Type B pancreatic cell (in vitro differentiated cells): ENCODE results near the gene PGBD2. TPM values are rescaled to one million over a fixed set of nuclear protein-coding genes. Genes with fewer than 3 reads are reported as not detected.

ENCODE experiments used
- DNase-seq: peaks from one replicate; pipeline ENCODE4 v3.0.0; 2021; ENCODE audit warnings: mixed read lengths; ENCODE audit not compliant: unreplicated experiment; ENCODE audit errors: extremely low spot score
- H3K27ac Mint-ChIP-seq: 2 replicates; pipeline ENCODE4 v1.8.0; 2021; ENCODE audit warnings: mild to moderate bottlenecking, mixed read lengths
- H3K27me3 Mint-ChIP-seq: 2 replicates; pipeline ENCODE4 v1.8.0; 2021; ENCODE audit warnings: mixed read lengths
- H3K36me3 Mint-ChIP-seq: 2 replicates; pipeline ENCODE4 v1.8.0; 2021; ENCODE audit warnings: mixed read lengths
- H3K4me1 Mint-ChIP-seq: one replicate; pipeline ENCODE4 v1.8.0; 2021; ENCODE audit warnings: mixed read lengths; ENCODE audit not compliant: unreplicated experiment
- H3K4me3 Mint-ChIP-seq: 2 replicates; pipeline ENCODE4 v1.8.0; 2021; ENCODE audit warnings: mild to moderate bottlenecking, mixed read lengths
- H3K9me3 Mint-ChIP-seq: 2 replicates; pipeline ENCODE4 v1.8.0; 2021; ENCODE audit warnings: mixed read lengths
- long read RNA-seq: library from polyadenylated mRNA; unstranded; transcript quantifications from one replicate; pipeline ENCODE4 v2.0.0, GENCODE V29; 2020
- total RNA-seq: library from RNA; stranded (reverse); gene quantifications from 2 replicates; pipeline ENCODE4 v1.2.1, GENCODE V29; 2021; ENCODE audit warnings: low replicate concordance
- TF ChIP-seq, protein P1 (sequence below): fragments of 200-600 bp; sonication (generic); conservative IDR thresholded peaks from 2 replicates; pipeline ENCODE4 v1.5.0; 2021; ENCODE audit warnings: antibody characterized with exemption, mild to moderate bottlenecking

Gene PGBD2, protein sequence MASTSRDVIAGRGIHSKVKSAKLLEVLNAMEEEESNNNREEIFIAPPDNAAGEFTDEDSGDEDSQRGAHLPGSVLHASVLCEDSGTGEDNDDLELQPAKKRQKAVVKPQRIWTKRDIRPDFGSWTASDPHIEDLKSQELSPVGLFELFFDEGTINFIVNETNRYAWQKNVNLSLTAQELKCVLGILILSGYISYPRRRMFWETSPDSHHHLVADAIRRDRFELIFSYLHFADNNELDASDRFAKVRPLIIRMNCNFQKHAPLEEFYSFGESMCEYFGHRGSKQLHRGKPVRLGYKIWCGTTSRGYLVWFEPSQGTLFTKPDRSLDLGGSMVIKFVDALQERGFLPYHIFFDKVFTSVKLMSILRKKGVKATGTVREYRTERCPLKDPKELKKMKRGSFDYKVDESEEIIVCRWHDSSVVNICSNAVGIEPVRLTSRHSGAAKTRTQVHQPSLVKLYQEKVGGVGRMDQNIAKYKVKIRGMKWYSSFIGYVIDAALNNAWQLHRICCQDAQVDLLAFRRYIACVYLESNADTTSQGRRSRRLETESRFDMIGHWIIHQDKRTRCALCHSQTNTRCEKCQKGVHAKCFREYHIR
- 10.1 and 14.8 TPM in 2 replicates for total RNA-seq
- long read RNA-seq, transcript PGBD2-201 (3 exons, 2,136 nt): major isoform, 33 of 61 reads
- long read RNA-seq, transcript PGBD2-202 (3 exons, 2,879 nt): minor isoform, 16 of 61 reads
- long read RNA-seq, partial matches to known transcripts: 1 of 61 reads
- long read RNA-seq, other reads (novel, unspliced or antisense): 10 of 61 reads

DNA sequence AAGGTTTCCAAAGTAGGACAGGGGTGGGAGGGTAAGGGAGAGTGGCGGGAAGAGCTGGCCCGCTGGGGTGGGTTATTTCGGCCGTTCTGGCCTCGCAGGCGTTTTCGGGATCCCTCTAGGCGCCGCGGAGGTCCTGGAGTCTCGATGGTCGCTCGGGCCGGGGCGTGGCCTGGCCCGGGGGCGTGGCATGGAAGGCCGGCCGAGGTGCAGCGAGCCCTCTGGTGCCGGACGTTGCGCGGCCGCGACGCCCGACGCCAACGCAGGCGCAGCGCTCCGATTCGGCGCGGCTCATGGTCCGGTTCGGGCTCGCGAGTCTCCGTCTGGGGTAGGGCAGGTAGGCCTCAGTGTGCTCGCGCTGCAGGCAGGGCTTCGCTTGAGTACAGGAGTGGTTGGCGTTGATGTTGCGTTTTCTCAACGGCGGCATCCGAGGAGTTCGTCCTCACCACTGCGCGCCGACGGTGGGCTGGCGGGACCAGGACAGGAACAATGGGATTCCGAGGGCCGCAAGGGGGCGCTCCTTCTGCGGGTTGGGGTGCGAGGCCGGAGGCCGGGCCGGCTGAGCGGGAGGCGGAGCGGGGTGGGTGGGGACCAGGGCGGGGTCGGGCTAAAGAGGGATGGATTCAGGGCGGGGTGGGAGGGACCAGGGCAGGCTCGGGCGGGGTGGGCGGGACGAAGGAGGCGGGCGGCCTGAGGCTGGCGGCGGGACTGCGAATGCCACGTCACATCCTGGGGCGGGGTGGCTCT is at the start of gene PGBD2:
TSS of gene PGBD2 (plus strand) at position 227 of the 744 bp plus-strand sequence. CDS start 7,628 bp downstream, outside the sequence.
- Mint-ChIP-seq H3K9me3 (no peaks in the 10 kb centered on the region), H3K27ac (peak within 1 kb of the TSS; percentile 100), H3K36me3 (peaks cover 13% of the 10 kb centered on the region), H3K4me1 (peaks cover 32% of the 10 kb centered on the region), H3K27me3 (peaks cover 3% of the 10 kb centered on the region), H3K4me3 (peak within 1 kb of the TSS; percentile 98)
- peak; percentile 98 for DNase-seq
- TF ChIP-seq, protein P1, sequence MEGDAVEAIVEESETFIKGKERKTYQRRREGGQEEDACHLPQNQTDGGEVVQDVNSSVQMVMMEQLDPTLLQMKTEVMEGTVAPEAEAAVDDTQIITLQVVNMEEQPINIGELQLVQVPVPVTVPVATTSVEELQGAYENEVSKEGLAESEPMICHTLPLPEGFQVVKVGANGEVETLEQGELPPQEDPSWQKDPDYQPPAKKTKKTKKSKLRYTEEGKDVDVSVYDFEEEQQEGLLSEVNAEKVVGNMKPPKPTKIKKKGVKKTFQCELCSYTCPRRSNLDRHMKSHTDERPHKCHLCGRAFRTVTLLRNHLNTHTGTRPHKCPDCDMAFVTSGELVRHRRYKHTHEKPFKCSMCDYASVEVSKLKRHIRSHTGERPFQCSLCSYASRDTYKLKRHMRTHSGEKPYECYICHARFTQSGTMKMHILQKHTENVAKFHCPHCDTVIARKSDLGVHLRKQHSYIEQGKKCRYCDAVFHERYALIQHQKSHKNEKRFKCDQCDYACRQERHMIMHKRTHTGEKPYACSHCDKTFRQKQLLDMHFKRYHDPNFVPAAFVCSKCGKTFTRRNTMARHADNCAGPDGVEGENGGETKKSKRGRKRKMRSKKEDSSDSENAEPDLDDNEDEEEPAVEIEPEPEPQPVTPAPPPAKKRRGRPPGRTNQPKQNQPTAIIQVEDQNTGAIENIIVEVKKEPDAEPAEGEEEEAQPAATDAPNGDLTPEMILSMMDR: peak; percentile 80

DNA sequence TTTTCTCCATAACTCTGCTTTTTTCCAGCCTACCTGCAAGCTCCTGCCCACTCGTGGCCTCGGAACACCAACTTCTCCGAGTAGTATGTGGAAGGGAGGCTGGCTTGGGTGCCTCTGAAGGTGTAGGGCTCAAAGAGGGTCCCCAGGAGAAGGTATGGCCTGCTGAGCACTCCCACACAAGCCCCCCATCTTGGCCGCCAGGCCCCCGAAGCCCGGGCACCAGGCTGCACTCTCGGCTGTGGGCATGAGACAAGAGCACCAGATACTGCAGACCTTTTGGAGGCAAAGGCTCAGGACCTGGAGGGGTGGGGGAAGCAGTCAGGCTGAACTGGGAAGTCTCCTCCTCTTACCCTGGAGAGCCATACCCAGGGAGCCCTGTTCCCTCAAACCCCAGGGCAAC is 48.8 kb upstream of the PGBD2 start:
- TF ChIP-seq, protein P1: no peak
- H3K4me3 Mint-ChIP-seq: peak overlapping the region; percentile 92
- peaks cover 6% of the 10 kb centered on the region for H3K27me3 Mint-ChIP-seq
- H3K4me1 Mint-ChIP-seq: peaks cover 12% of the 10 kb centered on the region
- H3K9me3 Mint-ChIP-seq: no peaks in the 10 kb centered on the region
- peak overlapping the region; percentile 95 for H3K27ac Mint-ChIP-seq
- DNase-seq: peak; percentile 65
- peaks cover 14% of the 10 kb centered on the region for H3K36me3 Mint-ChIP-seq

DNA sequence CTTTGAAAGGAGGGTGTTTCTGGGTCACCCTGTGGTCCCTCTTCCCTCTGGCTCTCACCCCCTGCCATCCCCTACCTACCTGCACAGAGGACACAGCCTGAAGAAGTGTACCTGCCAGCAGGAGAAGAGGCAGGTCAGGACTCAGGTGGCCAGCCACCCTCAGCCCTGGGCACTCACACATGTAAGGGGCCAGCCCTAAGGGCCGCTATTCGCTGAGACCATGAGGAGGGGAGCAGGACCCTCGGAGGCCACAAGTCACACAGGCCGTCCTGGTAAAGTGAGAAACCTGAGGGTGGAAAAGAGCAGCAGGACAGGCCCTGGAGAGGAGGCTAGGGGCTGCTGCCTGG is 48.3 kb upstream of the PGBD2 start:
- H3K9me3 Mint-ChIP-seq: no peaks in the 10 kb centered on the region
- no peak for DNase-seq
- peak overlapping the region; percentile 95 for H3K27ac Mint-ChIP-seq
- TF ChIP-seq, protein P1: no peak
- H3K36me3 Mint-ChIP-seq: peaks cover 14% of the 10 kb centered on the region
- H3K4me3 Mint-ChIP-seq: peak overlapping the region; percentile 92
- H3K27me3 Mint-ChIP-seq: peaks cover 11% of the 10 kb centered on the region
- peaks cover 16% of the 10 kb centered on the region for H3K4me1 Mint-ChIP-seq

DNA sequence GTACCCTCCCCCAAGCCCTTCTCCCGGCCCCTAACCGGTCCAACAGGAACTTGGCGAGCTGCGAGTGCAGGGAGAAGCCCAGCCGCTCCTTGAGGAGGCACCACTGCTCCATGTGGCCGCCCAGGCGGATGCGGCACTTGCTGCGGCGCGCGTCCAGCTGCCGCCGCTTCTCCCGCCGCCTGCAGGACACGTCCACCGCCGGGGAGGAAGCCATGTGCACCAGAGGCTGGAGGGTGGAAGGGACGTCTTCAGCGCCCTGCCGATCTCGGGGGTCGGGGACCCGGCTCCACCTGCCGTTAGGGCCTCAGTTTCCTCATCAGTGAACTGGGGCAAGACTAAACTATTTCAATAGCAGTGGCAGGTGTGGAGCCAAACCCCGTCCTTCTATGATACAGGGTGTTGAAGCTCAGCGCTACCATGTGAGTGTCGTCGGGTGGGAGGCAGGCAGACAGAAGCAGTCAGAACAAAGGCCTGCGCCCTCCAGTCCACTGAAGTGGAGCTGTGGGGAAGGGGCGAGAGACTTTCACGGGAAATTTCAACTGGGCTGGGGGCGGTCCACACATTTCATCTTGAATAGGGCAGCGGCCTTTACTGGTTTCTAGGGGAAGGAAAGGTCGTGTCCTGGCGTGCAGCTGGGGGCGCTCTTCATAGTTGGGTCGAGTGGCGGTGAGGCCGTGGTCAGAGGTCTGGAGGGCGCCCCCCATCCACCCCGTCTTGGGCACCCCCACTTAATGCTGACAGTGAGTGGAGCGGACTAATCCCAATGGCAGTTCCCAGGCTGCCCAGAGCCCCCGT is 47.7 kb upstream of the PGBD2 start:
- Mint-ChIP-seq H3K27ac (peak overlapping the region; percentile 95), H3K9me3 (no peaks in the 10 kb centered on the region), H3K36me3 (peaks cover 14% of the 10 kb centered on the region), H3K4me3 (peak overlapping the region; percentile 92), H3K4me1 (peaks cover 19% of the 10 kb centered on the region), H3K27me3 (peaks cover 14% of the 10 kb centered on the region)
- peak; percentile 79 for DNase-seq
- TF ChIP-seq, protein P1: peak; percentile 61
